Keratinocyte (primary cell): ENCODE measurements around the gene IPO11. TPM values are rescaled to one million over a fixed set of nuclear protein-coding genes. Genes with fewer than 3 reads are reported as not detected.

ENCODE experiments used
- DNase-seq: peaks from one replicate; pipeline ENCODE4 v3.0.0-alpha.2; 2011; ENCODE audit warnings: low read depth, missing footprints, low spot score
- FAIRE-seq: peaks from 2 replicates; lab custom pipeline; 2011; peaks lifted over from hg19 to GRCh38; lab: Jason Lieb, UNC
- H2AFZ ChIP-seq: 2 replicates; pipeline ENCODE4 v1.6.0; 2012; ENCODE audit warnings: low read length, control low read depth, inconsistent platforms; ENCODE audit not compliant: control insufficient read depth
- H3K27ac ChIP-seq: 2 replicates; pipeline ENCODE4 v1.5.1; 2011; ENCODE audit warnings: low read length; ENCODE audit not compliant: control insufficient read depth, insufficient read depth
- H3K27me3 ChIP-seq: 3 replicates; pipeline ENCODE4 v1.6.0; 2011; ENCODE audit warnings: low read length; ENCODE audit not compliant: control insufficient read depth, insufficient read depth; ENCODE audit errors: extremely low read depth
- H3K36me3 ChIP-seq, 2 experiments: 2 replicates in 1 of 2; 3 replicates in 1 of 2; pipeline ENCODE4 v1.5.1; 2011; ENCODE audit warnings: low read length in 2 of 2, mild to moderate bottlenecking in 1 of 2; ENCODE audit not compliant: control insufficient read depth in 2 of 2, insufficient read depth in 2 of 2; ENCODE audit errors: extremely low read depth in 1 of 2
- H3K4me1 ChIP-seq: 3 replicates; pipeline ENCODE4 v1.5.1; 2011; ENCODE audit warnings: low read length; ENCODE audit not compliant: control insufficient read depth, insufficient read depth; ENCODE audit errors: extremely low read depth
- H3K4me2 ChIP-seq: 3 replicates; pipeline ENCODE4 v1.6.0; 2011; ENCODE audit warnings: low read depth, low read length; ENCODE audit not compliant: control insufficient read depth, insufficient read depth; ENCODE audit errors: extremely low read depth
- H3K4me3 ChIP-seq, 3 experiments: fragments of 200-600 bp in 1 of 3; sonication (generic) in 1 of 3; 2 replicates in 2 of 3; 3 replicates in 1 of 3; pipeline ENCODE4 v1.5.1; 2011 to 2016; ENCODE audit warnings: low read length in 3 of 3, mild to moderate bottlenecking in 3 of 3, control low read depth in 2 of 3, inconsistent platforms in 1 of 3, low read depth in 1 of 3, mixed read lengths in 1 of 3, mixed run types in 1 of 3, moderate library complexity in 1 of 3; ENCODE audit not compliant: control insufficient read depth in 2 of 3, insufficient read depth in 2 of 3; ENCODE audit errors: extremely low read depth in 1 of 3
- H3K79me2 ChIP-seq: 2 replicates; pipeline ENCODE4 v1.6.0; 2012; ENCODE audit warnings: low read length; ENCODE audit not compliant: control insufficient read depth, insufficient read depth
- H3K9ac ChIP-seq: 3 replicates; pipeline ENCODE4 v1.6.0; 2011; ENCODE audit warnings: low read length; ENCODE audit not compliant: control insufficient read depth, insufficient read depth; ENCODE audit errors: extremely low read depth
- H3K9me1 ChIP-seq: 3 replicates; pipeline ENCODE4 v1.6.0; 2011; ENCODE audit warnings: low read length; ENCODE audit not compliant: control insufficient read depth, insufficient read depth; ENCODE audit errors: extremely low read depth
- H3K9me3 ChIP-seq: 2 replicates; pipeline ENCODE4 v1.5.1; 2012; ENCODE audit warnings: low read depth, low read length; ENCODE audit not compliant: control insufficient read depth
- H4K20me1 ChIP-seq: 3 replicates; pipeline ENCODE4 v1.6.0; 2011; ENCODE audit warnings: low read length; ENCODE audit not compliant: control insufficient read depth, insufficient read depth; ENCODE audit errors: extremely low read depth
- CTCF ChIP-seq, 3 experiments: IDR thresholded peaks in 1 of 3; conservative IDR thresholded peaks in 1 of 3; optimal IDR thresholded peaks in 1 of 3; 2 replicates in 2 of 3; 3 replicates in 1 of 3; pipeline versions ENCODE3 to v1.5.1; 2011; ENCODE audit warnings: low read length in 3 of 3, mild to moderate bottlenecking in 3 of 3, moderate library complexity in 2 of 3, control low read depth in 1 of 3, inconsistent platforms in 1 of 3; ENCODE audit not compliant: insufficient read depth in 2 of 3; ENCODE audit errors: extremely low read depth in 1 of 3
- EZH2 ChIP-seq: IDR thresholded peaks from one replicate; pipeline ENCODE4 v1.6.1; 2012; ENCODE audit warnings: inconsistent platforms, mild to moderate bottlenecking, low read length, moderate library complexity
- dilution Hi-C: fragments of 300-500 bp; cut with MboI; formaldehyde crosslinking; loops from one replicate; pipeline ENCODE4 v1.7.0; 2020; ENCODE audit warnings: low sequenced_read_pairs; ENCODE audit not compliant: extremely low pct_ligation_motif_present
- polyA plus RNA-seq, 5 experiments: library from polyadenylated mRNA; depleted of rRNA in 3 of 5; stranded (reverse) in 3 of 5; stranded (forward) in 1 of 5; unstranded in 1 of 5; fragments of >200 nt; gene quantifications; 1 replicate in 1 of 5; 2 replicates in 3 of 5; 3 replicates in 1 of 5; pipeline versions ENCODE4 v1.2.1 to v1.2.3, GENCODE V29; 2011 to 2012; ENCODE audit warnings: missing spikeins in 2 of 5, low read depth in 1 of 5, low replicate concordance in 1 of 5

Gene IPO11
- polyA plus RNA-seq, 1 donor (not counting 4 experiments of a cell fraction or from before 2014, with no cell fraction given): 34.7 TPM

- FAIRE-seq: no peak
- Histone ChIP-seq H3K4me2 (no peak overlapping the region), H3K79me2 (peaks cover 11% of the 10 kb centered on the region)
Observed at GRCh38 chr5:62461561-62461960, 49.0 kb downstream of the IPO11 start.

GRCh38 chr5:62465985-62466925, 53.7 kb downstream of the IPO11 start:
- FAIRE-seq (peak; percentile 55), DNase-seq (no peak)
- Histone ChIP-seq H3K4me1 (no peaks in the 10 kb centered on the region), H3K9me3 (no peaks in the 10 kb centered on the region), H4K20me1 (no peaks in the 10 kb centered on the region), H3K9ac (no peak overlapping the region), H3K79me2 (peaks cover 4% of the 10 kb centered on the region), H3K27me3 (no peaks in the 10 kb centered on the region), H3K4me3 (no peak overlapping the region), H3K4me2 (no peak overlapping the region), H2AFZ (no peak overlapping the region), H3K36me3 (peaks cover 0 to 5% of the 10 kb centered on the region in 2 experiments), H3K9me1 (no peaks in the 10 kb centered on the region), H3K27ac (no peak overlapping the region)
- TF ChIP-seq EZH2 (no peak), CTCF (optimal IDR thresholded peaks at IDR 0.05 in 1 of 3, IDR thresholded peaks at IDR 0.05 in 1 of 3, conservative IDR thresholded peaks at IDR 0.05 in 1 of 3; ENCODE audit: extremely low read depth in 1 of 3, insufficient read depth in 2 of 3, low read length in 3 of 3) (no peak)
- dilution Hi-C loops: no loop called here

More at GRCh38 chr5:62461561-62461960, 49.0 kb downstream of the IPO11 start:
- no peak for TF ChIP-seq EZH2
- TF ChIP-seq CTCF (optimal IDR thresholded peaks at IDR 0.05 in 1 of 3, IDR thresholded peaks at IDR 0.05 in 1 of 3, conservative IDR thresholded peaks at IDR 0.05 in 1 of 3; ENCODE audit: extremely low read depth in 1 of 3, insufficient read depth in 2 of 3, low read length in 3 of 3): no peak
- Histone ChIP-seq H3K27me3 (no peaks in the 10 kb centered on the region), H3K27ac (no peak overlapping the region), H3K9me3 (no peaks in the 10 kb centered on the region), H3K36me3 (no peaks in the 10 kb centered on the region), H3K4me1 (peaks cover 10% of the 10 kb centered on the region), H2AFZ (no peak overlapping the region), H3K4me3 (no peak overlapping the region), H3K9me1 (peaks cover 2% of the 10 kb centered on the region), H4K20me1 (peaks cover 2% of the 10 kb centered on the region), H3K9ac (no peak overlapping the region)
- dilution Hi-C loops: no loop called here
- DNase-seq: no peak
